AML-193 (cell line): Measurements from ENCODE around the gene MYH7.
"Not testable (repeated sequence)": the region's sequence is repeated elsewhere in the genome, so short reads cannot be mapped to it uniquely, and the experiment has no call there.

ENCODE experiments used
- DNase-seq, 2 experiments: peaks; one replicate each; lab custom pipeline; 2025; lab: John Stamatoyannopoulos, UW

Gene MYH7

DNA sequence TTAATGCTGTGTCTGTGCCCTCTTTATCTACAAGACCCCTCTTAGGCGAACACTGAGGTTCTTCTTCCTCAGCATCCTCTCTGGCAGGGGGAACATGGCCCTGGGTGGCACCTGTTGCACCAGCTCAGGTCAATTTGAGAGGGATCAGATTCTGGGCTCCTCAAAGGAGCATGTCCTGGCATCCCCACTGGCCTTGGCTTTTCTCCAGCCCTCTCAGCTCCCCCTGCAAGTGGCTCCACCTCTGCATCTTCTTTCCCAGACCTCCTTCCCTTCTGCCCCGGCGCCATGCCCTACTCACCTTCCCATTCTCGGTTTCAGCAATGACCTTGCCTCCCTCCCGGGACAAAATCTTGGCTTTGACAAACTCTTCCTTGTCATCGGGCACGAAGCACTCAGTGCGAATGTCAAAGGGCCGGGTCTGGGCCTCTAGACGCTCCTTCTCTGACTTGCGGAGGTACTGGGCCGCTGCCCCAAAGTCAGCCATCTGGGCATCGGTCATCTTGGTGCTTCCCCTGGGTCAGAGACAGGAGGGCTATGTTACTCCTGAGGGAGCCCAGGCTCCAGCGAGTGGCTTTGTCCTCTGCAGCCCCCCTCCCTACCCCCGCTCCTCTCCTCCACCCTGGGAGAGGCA is 28.6 kb downstream of the MYH7 start:
- no peak for DNase-seq

DNA sequence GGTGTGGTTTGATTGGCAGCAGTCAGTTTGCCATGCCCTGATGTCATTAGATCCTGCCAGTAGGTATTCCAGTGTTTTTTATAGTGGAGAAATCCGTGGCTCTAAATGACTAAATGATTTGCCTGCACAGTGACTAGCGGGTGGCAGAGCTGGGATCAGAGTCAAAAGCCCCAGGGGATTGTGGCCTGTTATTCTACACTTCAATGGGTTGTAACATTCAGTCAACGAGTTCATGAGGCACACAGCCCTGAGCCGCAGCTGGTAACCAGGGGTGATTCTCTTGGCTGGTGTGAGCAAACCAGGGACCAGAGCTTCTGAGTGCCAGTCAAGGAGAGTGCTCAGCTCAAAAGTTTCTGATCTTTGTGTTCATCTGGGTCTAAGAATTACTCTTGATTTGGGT is 29.2 kb downstream of the MYH7 start:
- no peak for DNase-seq

DNA sequence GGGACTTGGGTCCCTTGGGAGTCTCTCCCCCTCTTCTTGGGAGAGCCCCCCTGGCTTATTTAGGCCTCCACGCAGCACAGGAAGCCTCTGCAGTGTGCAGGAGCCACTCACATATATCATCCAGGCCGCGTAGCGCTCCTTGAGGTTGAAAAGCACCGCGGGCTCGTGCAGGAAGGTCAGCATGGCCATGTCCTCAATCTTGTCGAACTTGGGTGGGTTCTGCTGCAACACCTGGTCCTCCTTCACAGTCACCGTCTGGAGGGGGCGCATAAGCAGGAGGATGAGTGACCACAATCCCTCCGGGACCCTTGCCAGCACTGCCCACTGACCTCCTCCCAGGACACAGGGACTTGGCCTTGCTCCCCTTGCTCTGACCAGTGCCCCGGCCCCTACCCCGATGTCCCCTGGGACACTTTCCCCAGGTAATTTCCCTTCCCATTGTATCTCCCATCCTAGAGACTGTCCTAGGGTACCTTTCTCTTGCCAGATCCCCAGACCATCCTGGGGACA is 29.9 kb downstream of the MYH7 start:
- no peak for DNase-seq

- DNase-seq, result no peak
Observed at GRCh38 chr14:23405096-23405495, 30.4 kb downstream of the MYH7 start.

- DNase-seq, result no peak
Observed at GRCh38 chr14:23404331-23404900, 31.0 kb downstream of the MYH7 start.

- no peak for DNase-seq
Observed at GRCh38 chr14:23403908-23404307, 31.6 kb downstream of the MYH7 start.

DNA sequence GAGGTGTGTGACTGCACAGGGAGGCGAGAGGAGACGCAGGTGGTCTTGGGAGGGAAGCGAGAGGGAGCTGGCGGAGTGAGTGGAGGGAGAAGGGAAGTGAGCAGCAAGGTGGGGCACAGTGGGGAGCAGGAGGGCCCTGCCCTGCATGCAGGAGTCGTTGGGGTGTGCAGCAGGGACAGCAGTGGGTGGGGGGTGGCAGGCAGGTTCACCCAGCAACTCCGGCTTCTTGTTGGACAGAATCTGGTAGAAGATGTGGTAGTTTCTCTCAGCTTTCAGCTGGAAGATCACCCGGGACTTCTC is 32.4 kb downstream of the MYH7 start:
- no peak for DNase-seq

- DNase-seq, result no peak
Observed at GRCh38 chr14:23402296-23403138, 32.9 kb downstream of the MYH7 start.

GRCh38 chr14:23401291-23401690 is 34.2 kb downstream of the MYH7 start:
- no peak for DNase-seq

GRCh38 chr14:23400496-23401149 is 34.8 kb downstream of the MYH7 start:
- not testable (repeated sequence) for DNase-seq

DNA sequence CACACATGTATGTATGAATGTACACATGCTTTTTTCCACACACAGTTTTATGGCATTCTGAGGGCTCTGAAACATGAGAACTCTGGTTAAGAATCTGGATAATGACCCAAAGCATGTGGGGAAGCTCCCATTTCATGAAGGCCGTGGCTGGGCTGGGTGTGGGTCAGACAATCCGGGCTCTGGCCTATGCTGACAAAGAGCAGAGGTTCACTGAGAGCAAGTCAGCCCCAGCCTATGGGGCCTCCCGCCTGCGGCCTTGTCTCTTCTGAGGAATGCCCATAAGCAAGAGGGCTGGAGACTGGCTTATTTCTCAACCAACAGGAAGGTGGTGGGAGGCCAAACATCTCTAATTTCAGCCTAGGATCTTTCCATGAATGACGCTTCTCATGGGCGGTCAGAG is 35.9 kb downstream of the MYH7 start:
- no peak for DNase-seq

- no peak for DNase-seq
Observed at GRCh38 chr14:23399136-23399535, 36.3 kb downstream of the MYH7 start.

DNA sequence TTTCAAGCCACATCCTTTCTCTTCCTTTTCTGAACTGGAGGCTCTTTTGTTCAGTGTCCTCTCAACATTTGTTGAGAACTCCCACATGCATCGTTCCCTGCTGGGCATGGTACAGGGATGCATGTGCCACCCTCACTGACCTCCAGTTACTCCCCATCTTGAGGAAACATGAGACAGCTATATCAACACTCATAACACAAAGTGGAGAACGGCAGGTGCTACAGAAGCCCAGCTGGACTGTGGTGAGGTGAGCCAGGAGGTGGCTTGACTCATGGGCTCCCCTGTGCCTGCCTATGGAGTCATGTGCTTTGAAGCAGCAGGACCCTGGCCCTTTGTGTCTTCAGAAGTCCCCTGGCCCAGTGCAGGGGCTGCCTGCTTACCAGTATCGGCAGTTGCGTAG is 37.1 kb downstream of the MYH7 start:
- DNase-seq, result no peak

DNA sequence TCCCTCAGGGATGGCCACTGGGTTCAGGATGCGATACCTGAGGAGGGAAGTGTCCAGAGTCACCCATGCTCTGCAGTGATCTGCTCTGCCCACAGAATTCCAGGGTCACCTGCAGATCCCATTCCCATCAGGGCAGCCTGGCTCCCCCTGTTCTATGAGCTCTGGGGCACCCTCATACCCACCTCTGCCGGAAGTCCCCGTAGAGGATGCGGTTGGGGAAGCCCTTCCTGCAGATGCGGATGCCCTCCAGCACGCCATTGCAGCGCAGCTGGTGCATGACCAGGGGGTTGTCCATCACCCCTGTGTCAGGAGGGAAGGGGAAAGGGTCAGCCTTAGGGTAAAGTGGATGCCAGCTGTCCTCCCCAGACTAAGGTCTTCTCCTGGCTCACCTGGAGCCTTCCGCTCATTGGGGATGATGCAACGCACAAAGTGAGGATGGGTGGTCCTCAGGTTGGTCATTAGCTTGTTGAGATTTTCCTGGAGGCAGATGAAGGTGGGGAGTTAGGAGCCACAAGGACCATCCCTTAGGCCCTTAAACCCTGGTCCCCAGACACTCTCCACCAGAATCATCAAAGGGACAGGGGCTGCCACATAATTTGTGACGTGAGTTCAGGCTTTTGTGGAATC is 38.6 kb downstream of the MYH7 start:
- DNase-seq, result no peak

GRCh38 chr14:23396126-23396525 is 39.3 kb downstream of the MYH7 start:
- DNase-seq, result no peak

- DNase-seq, result no peak
Observed at GRCh38 chr14:23392613-23393012, 42.8 kb downstream of the MYH7 start.

- not testable (repeated sequence) for DNase-seq
Observed at GRCh38 chr14:23389871-23390270, 45.6 kb downstream of the MYH7 start.

DNA sequence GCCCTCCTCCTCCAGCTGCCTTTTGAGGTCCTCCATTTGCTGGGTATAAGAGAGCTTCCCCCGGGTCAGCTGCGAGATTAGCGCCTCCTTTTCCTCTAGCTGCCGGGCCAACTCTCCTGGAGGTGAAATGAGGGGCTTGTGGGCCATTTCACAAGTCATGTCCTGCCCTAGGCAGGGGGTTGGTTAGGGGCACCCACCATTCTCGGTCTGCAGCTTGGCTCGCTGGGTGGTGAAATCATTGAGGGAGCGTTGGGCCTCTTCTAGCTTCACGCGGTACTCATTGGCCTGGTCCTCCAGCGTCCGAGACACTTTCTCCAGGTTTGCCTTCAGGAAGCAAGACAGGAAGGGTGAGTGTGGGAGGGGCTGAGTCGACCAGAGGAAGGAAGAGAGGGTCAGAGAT is 46.1 kb downstream of the MYH7 start:
- DNase-seq, result no peak

- no peak for DNase-seq
Observed at GRCh38 chr14:23388996-23389395, 46.5 kb downstream of the MYH7 start.

- DNase-seq, result no peak
Observed at GRCh38 chr14:23387916-23388882, 47.3 kb downstream of the MYH7 start.

GRCh38 chr14:23386999-23387398 is 48.5 kb downstream of the MYH7 start:
- DNase-seq, result no peak
